Measurements from ENCODE around the gene MACROD2. TPM values are rescaled to one million over a fixed set of nuclear protein-coding genes. Genes with fewer than 3 reads are reported as not detected.
"Not testable (repeated sequence)": the region's sequence is repeated elsewhere in the genome, so short reads cannot be mapped to it uniquely, and the experiment has no call there.

The MACROD2 gene
- polyA plus RNA-seq, 1 donor (not counting 4 experiments of a cell fraction or from before 2014, with no cell fraction given) = 0.71 TPM

GRCh38 chr20:14454296-14454695 is 459.0 kb downstream of the MACROD2 start:
- Histone ChIP-seq H3K4me3 (ENCODE audit: control insufficient read depth in 2 of 3, extremely low read depth in 1 of 3, insufficient read depth in 2 of 3, low read depth in 1 of 3, low read length in 3 of 3) (no peak overlapping the region), H3K9me1 (ENCODE audit: control insufficient read depth, extremely low read depth, insufficient read depth, low read length) (no peaks in the 10 kb centered on the region), H3K9me3 (ENCODE audit: control insufficient read depth, low read depth, low read length) (no peaks in the 10 kb centered on the region), H3K79me2 (ENCODE audit: control insufficient read depth, insufficient read depth, low read length) (no peaks in the 10 kb centered on the region), H3K9ac (ENCODE audit: control insufficient read depth, extremely low read depth, insufficient read depth, low read length) (no peak overlapping the region), H4K20me1 (ENCODE audit: control insufficient read depth, extremely low read depth, insufficient read depth, low read length) (no peaks in the 10 kb centered on the region), H3K4me1 (ENCODE audit: control insufficient read depth, extremely low read depth, insufficient read depth, low read length) (peaks cover 6% of the 10 kb centered on the region), H3K36me3 (ENCODE audit: control insufficient read depth in 2 of 2, extremely low read depth in 1 of 2, insufficient read depth in 2 of 2, low read length in 2 of 2) (no peaks in the 10 kb centered on the region), H3K27ac (ENCODE audit: control insufficient read depth, insufficient read depth, low read length) (no peak overlapping the region), H3K4me2 (ENCODE audit: control insufficient read depth, extremely low read depth, insufficient read depth, low read depth, low read length) (no peak overlapping the region), H2AFZ (ENCODE audit: control insufficient read depth, low read length) (no peak overlapping the region), H3K27me3 (ENCODE audit: control insufficient read depth, extremely low read depth, insufficient read depth, low read length) (no peaks in the 10 kb centered on the region)
- no peak for TF ChIP-seq EZH2 (IDR thresholded peaks at IDR 0.05; ENCODE audit: low read length)
- no peak for TF ChIP-seq CTCF (optimal IDR thresholded peaks at IDR 0.05 in 1 of 3, IDR thresholded peaks at IDR 0.05 in 1 of 3, conservative IDR thresholded peaks at IDR 0.05 in 1 of 3; ENCODE audit: extremely low read depth in 1 of 3, insufficient read depth in 2 of 3, low read length in 3 of 3)
- DNase-seq (ENCODE audit: low read depth, low spot score) (no peak), FAIRE-seq (no peak)
- dilution Hi-C loops (cut with MboI; ENCODE audit: extremely low pct_ligation_motif_present, low sequenced_read_pairs) = no loop called here

GRCh38 chr20:14467104-14467827 is 471.9 kb downstream of the MACROD2 start:
- H2AFZ ChIP-seq (ENCODE audit: control insufficient read depth, low read length); dilution Hi-C loops (cut with MboI; ENCODE audit: extremely low pct_ligation_motif_present, low sequenced_read_pairs); H3K4me1 ChIP-seq (ENCODE audit: control insufficient read depth, extremely low read depth, insufficient read depth, low read length); H3K36me3 ChIP-seq (ENCODE audit: control insufficient read depth in 2 of 2, extremely low read depth in 1 of 2, insufficient read depth in 2 of 2, low read length in 2 of 2); H3K27me3 ChIP-seq (ENCODE audit: control insufficient read depth, extremely low read depth, insufficient read depth, low read length); DNase-seq (ENCODE audit: low read depth, low spot score); H3K79me2 ChIP-seq (ENCODE audit: control insufficient read depth, insufficient read depth, low read length); H3K9me1 ChIP-seq (ENCODE audit: control insufficient read depth, extremely low read depth, insufficient read depth, low read length); H3K4me2 ChIP-seq (ENCODE audit: control insufficient read depth, extremely low read depth, insufficient read depth, low read depth, low read length); H3K9ac ChIP-seq (ENCODE audit: control insufficient read depth, extremely low read depth, insufficient read depth, low read length); H3K4me3 ChIP-seq (ENCODE audit: control insufficient read depth in 2 of 3, extremely low read depth in 1 of 3, insufficient read depth in 2 of 3, low read depth in 1 of 3, low read length in 3 of 3); H3K27ac ChIP-seq (ENCODE audit: control insufficient read depth, insufficient read depth, low read length); H3K9me3 ChIP-seq (ENCODE audit: control insufficient read depth, low read depth, low read length); H4K20me1 ChIP-seq (ENCODE audit: control insufficient read depth, extremely low read depth, insufficient read depth, low read length); FAIRE-seq: not testable (repeated sequence)
